Lower leg skin (tissue), 4 donors: ENCODE measurements around the gene TLX1. TPM values are rescaled to one million over a fixed set of nuclear protein-coding genes. Genes with fewer than 3 reads are reported as not detected.
A peak's percentile ranks its signal among the peaks of the same experiment; 100 is the strongest.
"Not testable (repeated sequence)": the region's sequence is repeated elsewhere in the genome, so short reads cannot be mapped to it uniquely, and the experiment has no call there.

Source experiments
- DNase-seq, 2 donors: peaks; one replicate each; pipeline ENCODE4 v3.0.0-alpha.2; 2019; ENCODE audit warnings: low spot score in 2 of 2
- H3K4me3 ChIP-seq: fragments of 200-600 bp; sonication (generic); 2 replicates; pipeline ENCODE4 v1.5.1; 2017; ENCODE audit warnings: mild to moderate bottlenecking, low read depth; ENCODE audit not compliant: poor library complexity, severe bottlenecking
- POLR2A ChIP-seq, 2 donors: fragments of 450-650 bp; IDR thresholded peaks; one replicate each; pipeline ENCODE4 v1.6.1; 2016 to 2017; ENCODE audit warnings: antibody characterized with exemption in 2 of 2, mild to moderate bottlenecking in 1 of 2, moderate library complexity in 1 of 2
- WGBS, 2 donors: methylation state at CpG; one replicate each; pipeline ENCODE4 v1.1.5; 2018; 5-methylcytosine and 5-hydroxymethylcytosine counted together
- intact Hi-C: fragments of 100-400 bp; cut with DNase I; formaldehyde crosslinking; loops from one replicate; pipeline ENCODE4 v1.15.0; 2023; ENCODE audit warnings: low total_unique reads
- total RNA-seq, 4 donors: library from RNA; depleted of rRNA; stranded (reverse); fragments of >200 nt; gene quantifications; one replicate each; pipeline ENCODE4 v1.1.0, GENCODE V29; 2016
- TF ChIP-seq, protein P1 (sequence below), 3 donors: fragments of 450-650 bp; IDR thresholded peaks; one replicate each; pipeline ENCODE4 v1.5.1; 2016; ENCODE audit warnings: antibody characterized with exemption in 3 of 3, mild to moderate bottlenecking in 3 of 3, moderate library complexity in 2 of 3

Gene TLX1
- total RNA-seq, 4 donors from 2014 or later, result 0.15 to 0.25 TPM; not detected in 2

DNA sequence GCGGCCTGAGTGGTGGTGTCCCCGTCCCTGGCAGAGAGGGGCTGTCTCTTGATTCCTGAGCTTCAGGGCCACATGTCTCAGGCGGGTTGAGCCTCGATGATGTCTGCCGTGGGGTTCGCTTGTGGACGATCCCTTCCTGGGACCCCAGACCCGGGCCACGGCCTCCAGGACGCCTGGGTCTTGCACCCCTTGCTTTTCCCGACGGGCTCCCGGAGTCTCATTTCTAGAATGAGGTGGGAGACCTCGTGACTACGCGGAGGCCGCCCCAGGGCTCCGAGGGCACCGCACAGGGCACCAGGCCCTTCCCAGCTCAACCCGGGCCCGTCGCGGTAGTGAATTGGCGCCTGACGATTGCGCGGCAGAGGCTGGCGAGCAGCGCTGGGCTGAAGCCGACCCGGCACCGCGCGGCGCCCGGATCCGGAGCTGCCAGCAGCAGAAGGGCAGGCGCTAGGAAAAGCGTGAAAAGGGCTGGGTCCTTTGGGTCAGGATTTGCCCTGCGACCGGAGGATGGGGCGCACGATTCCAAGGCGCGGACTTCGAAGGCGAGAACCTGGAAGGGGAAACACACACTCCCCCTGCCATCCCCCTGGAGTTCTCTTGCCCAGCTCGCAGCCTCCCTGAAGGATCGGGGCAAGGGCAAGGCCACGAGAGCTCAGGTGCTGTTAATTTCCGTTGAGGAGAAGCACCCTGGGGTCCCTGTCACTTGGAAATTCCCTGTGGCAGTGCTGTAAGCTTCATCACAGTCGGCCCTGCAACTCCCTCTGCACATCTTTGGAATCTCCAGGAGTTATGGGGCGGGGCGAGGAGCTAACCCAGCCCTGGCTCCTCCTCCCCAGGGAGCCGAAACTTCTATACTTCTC, 15.5 kb downstream of the TLX1 start:
- H3K4me3 ChIP-seq, result no peak overlapping the region
- no peak for DNase-seq
- WGBS, 2 donors, result 1 to 2% methylated on average over 14 to 37 of the region's 55 CpGs
- intact Hi-C loops, result loop anchor here (10.0 kb wide), 1 partner anchor 92 kb away; no protein-coding TSS in a partner anchor
- TF ChIP-seq, protein P1, sequence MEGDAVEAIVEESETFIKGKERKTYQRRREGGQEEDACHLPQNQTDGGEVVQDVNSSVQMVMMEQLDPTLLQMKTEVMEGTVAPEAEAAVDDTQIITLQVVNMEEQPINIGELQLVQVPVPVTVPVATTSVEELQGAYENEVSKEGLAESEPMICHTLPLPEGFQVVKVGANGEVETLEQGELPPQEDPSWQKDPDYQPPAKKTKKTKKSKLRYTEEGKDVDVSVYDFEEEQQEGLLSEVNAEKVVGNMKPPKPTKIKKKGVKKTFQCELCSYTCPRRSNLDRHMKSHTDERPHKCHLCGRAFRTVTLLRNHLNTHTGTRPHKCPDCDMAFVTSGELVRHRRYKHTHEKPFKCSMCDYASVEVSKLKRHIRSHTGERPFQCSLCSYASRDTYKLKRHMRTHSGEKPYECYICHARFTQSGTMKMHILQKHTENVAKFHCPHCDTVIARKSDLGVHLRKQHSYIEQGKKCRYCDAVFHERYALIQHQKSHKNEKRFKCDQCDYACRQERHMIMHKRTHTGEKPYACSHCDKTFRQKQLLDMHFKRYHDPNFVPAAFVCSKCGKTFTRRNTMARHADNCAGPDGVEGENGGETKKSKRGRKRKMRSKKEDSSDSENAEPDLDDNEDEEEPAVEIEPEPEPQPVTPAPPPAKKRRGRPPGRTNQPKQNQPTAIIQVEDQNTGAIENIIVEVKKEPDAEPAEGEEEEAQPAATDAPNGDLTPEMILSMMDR (IDR thresholded peaks at IDR 0.05), result no peak
- no peak for TF ChIP-seq POLR2A (IDR thresholded peaks at IDR 0.05)

DNA sequence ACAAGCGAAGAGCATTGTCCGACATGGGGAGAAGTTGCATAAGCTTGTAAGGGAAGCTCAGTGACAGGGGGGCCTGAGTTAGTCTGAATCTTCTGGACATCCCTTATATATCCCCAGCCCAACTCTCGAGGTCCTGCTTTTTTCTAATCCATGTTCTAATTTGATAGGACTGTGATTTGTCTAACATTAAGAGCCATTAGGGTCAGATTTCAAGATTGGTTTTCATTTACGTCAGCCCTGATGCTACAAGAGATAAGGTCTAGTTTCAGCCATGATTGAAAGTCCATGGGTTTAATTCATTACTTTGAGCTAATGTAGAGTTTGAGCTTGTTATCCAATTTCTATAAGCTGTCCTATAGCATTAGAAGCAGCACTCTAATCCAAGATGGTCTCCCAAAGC, 20.3 kb downstream of the TLX1 start:
- 61 to 68% methylated on average over 4 of the region's 4 CpGs for WGBS, 2 donors
- TF ChIP-seq, protein P1 (IDR thresholded peaks at IDR 0.05), result no peak
- no peak for TF ChIP-seq POLR2A (IDR thresholded peaks at IDR 0.05)
- DNase-seq, result no peak
- intact Hi-C loops, result no loop called here
- no peak overlapping the region for H3K4me3 ChIP-seq

DNA sequence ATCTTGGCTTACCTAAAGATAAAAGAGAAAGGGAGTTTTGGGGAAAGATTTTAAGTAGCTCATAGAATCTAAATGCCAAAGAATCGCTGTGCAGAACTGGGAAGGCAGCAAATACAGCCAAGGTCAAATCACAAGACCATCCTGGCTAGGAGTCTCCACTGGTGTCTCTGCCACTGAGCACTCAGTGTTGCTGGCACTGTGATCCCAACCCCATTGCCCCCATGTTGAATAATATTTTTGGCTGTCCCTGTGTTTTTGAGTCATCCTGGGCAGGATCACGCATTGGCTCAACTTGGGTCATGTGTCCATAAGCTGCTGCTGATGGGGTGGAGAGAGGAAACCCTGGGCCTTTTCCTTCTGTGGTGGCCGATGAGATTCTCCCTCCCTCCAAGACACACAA, 21.2 kb downstream of the TLX1 start:
- 74 to 84% methylated on average over 3 of the region's 3 CpGs for WGBS, 2 donors

DNA sequence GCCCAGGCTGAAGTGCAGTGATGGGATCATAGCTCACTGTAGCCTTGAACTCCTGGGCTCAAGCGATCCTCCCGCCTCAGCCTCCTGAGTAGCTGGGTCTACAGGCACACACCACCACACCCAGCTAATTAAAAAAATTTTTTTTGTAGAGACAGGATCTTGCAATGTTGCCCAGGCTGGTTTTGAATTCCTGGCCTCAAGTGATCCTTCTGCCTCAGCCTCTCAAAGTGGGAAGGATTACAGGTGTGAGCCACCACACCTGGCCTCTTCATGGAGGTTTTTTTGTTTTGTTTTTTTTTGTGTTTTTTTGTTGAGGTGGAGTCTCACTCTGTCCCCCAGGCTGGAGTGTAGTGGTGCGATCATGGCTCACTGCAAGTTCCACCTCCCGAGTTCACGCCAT, 23.4 kb downstream of the TLX1 start:
- H3K4me3 ChIP-seq, intact Hi-C loops: not testable (repeated sequence)
- peak in 1 of 2 donors; percentile 28 for DNase-seq
- WGBS, 2 donors, result 95 to 99% methylated on average over 5 of the region's 5 CpGs

More for the DNA sequence above, 21.2 kb downstream of the TLX1 start:
- intact Hi-C loops, result no loop called here
- DNase-seq, result no peak
- TF ChIP-seq, protein P1 (IDR thresholded peaks at IDR 0.05), result no peak
- no peak for TF ChIP-seq POLR2A (IDR thresholded peaks at IDR 0.05)
- H3K4me3 ChIP-seq, result no peak overlapping the region

DNA sequence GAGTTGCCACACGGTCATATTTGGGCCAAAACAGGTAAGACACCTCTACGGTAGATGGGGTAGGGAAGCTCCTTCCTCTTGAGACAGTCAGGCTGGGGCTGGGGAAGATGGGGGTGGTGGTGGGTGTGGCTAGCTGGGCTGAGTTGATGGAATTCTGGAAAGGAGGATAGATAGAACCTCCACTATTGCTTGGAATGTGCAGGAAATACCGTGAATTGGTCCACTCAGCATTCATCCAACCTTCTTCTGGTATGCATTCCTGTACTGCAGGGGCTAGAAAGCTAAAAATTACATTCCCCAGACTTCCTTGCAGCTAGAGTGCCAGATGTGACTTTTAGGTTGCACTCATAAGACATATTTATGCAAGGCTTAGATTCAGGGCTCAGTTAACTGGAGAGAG, 24.8 kb downstream of the TLX1 start:
- no peak for TF ChIP-seq POLR2A (IDR thresholded peaks at IDR 0.05)
- TF ChIP-seq, protein P1 (IDR thresholded peaks at IDR 0.05), result no peak
- 27 to 32% methylated on average over 3 of the region's 3 CpGs for WGBS, 2 donors
- DNase-seq, result no peak
- intact Hi-C loops, result no loop called here
- H3K4me3 ChIP-seq, result no peak overlapping the region

DNA sequence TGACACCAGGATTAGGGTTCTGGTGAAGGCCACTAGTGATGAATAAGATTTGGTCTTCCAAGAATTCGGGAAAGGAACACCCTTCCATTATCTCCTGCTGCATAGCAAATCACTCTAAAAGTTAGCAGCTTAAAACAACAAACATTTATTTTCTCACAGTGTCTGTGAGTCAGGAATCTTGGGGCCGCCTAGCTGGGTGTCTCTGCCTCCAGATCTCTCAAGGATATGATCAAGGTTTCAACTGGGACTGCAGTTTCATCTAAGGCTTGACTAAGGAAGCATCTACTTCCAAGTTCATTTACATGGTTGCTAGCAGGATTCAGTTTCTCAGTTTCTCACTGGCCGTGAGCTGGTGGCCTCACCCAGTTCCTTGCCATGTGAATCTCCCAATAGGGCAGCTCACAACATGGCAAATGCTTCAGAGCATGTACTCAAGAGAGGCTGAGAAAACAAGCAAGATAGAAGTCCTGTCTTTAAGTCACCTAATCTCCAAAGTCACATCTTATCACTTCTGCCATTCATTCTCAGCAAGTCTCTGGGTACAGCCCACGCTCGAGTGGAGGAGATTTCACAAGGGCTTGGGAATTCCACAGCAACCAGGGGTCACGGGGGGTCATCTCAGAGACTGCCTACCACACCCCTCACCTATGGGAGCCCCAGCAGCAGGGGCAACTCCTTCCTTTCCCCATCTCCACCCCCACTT, 26.8 kb downstream of the TLX1 start:
- 41 to 47% methylated on average over 6 of the region's 6 CpGs for WGBS, 2 donors
- H3K4me3 ChIP-seq, result no peak overlapping the region
- intact Hi-C loops, result no loop called here
- no peak for TF ChIP-seq POLR2A (IDR thresholded peaks at IDR 0.05)
- TF ChIP-seq, protein P1 (IDR thresholded peaks at IDR 0.05), result no peak
- no peak for DNase-seq
